Neural crest cell (in vitro differentiated cells): ENCODE measurements around the gene UBE3B. TPM values are rescaled to one million over a fixed set of nuclear protein-coding genes. Genes with fewer than 3 reads are reported as not detected.

Source experiments
- DNase-seq: peaks from one replicate; pipeline ENCODE4 v3.0.0; 2021; ENCODE audit warnings: low read depth, mixed read lengths, low spot score
- H3K27ac Mint-ChIP-seq: one replicate; pipeline ENCODE4 v1.8.0; 2021; ENCODE audit warnings: mild to moderate bottlenecking, mixed read lengths; ENCODE audit not compliant: unreplicated experiment
- H3K27me3 Mint-ChIP-seq: 2 replicates; pipeline ENCODE4 v1.8.0; 2021; ENCODE audit warnings: low read depth, mild to moderate bottlenecking, mixed read lengths
- H3K36me3 Mint-ChIP-seq: 2 replicates; pipeline ENCODE4 v1.8.0; 2021; ENCODE audit warnings: low read depth, mild to moderate bottlenecking, mixed read lengths
- H3K4me1 Mint-ChIP-seq: 2 replicates; pipeline ENCODE4 v1.8.0; 2021; ENCODE audit warnings: mixed read lengths
- H3K4me3 Mint-ChIP-seq: one replicate; pipeline ENCODE4 v1.8.0; 2021; ENCODE audit warnings: mild to moderate bottlenecking, mixed read lengths
- H3K9me3 Mint-ChIP-seq: 2 replicates; pipeline ENCODE4 v1.8.0; 2021; ENCODE audit warnings: mixed read lengths
- total RNA-seq: library from RNA; stranded (reverse); gene quantifications from 2 replicates; pipeline ENCODE4 v1.2.1, GENCODE V29; 2021
- TF ChIP-seq, protein P1 (sequence below): fragments of 200-600 bp; sonication (generic); conservative IDR thresholded peaks from 2 replicates; pipeline ENCODE4 v1.5.0; 2021; ENCODE audit warnings: antibody characterized with exemption, mild to moderate bottlenecking

UBE3B gene
- total RNA-seq, 1 donor from 2014 or later = 35.9 TPM

- no peak for DNase-seq
- TF ChIP-seq, protein P1, sequence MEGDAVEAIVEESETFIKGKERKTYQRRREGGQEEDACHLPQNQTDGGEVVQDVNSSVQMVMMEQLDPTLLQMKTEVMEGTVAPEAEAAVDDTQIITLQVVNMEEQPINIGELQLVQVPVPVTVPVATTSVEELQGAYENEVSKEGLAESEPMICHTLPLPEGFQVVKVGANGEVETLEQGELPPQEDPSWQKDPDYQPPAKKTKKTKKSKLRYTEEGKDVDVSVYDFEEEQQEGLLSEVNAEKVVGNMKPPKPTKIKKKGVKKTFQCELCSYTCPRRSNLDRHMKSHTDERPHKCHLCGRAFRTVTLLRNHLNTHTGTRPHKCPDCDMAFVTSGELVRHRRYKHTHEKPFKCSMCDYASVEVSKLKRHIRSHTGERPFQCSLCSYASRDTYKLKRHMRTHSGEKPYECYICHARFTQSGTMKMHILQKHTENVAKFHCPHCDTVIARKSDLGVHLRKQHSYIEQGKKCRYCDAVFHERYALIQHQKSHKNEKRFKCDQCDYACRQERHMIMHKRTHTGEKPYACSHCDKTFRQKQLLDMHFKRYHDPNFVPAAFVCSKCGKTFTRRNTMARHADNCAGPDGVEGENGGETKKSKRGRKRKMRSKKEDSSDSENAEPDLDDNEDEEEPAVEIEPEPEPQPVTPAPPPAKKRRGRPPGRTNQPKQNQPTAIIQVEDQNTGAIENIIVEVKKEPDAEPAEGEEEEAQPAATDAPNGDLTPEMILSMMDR = no peak
- H3K27me3 Mint-ChIP-seq = no peaks in the 10 kb centered on the region
- H3K4me1 Mint-ChIP-seq = peaks cover 83% of the 10 kb centered on the region
- peaks cover 13% of the 10 kb centered on the region for H3K36me3 Mint-ChIP-seq
- H3K4me3 Mint-ChIP-seq = no peak overlapping the region
- H3K9me3 Mint-ChIP-seq = no peaks in the 10 kb centered on the region
- H3K27ac Mint-ChIP-seq = no peak overlapping the region
Measured at GRCh38 chr12:109460538-109460937, 16.9 kb upstream of the UBE3B start.

- Mint-ChIP-seq H3K4me1 (peaks cover 89% of the 10 kb centered on the region), H3K4me3 (peak overlapping the region; percentile 39), H3K27ac (peak overlapping the region; percentile 88), H3K36me3 (peaks cover 13% of the 10 kb centered on the region), H3K27me3 (no peaks in the 10 kb centered on the region), H3K9me3 (no peaks in the 10 kb centered on the region)
- TF ChIP-seq, protein P1 = no peak
- DNase-seq = no peak
Measured at GRCh38 chr12:109461049-109461845, 16.2 kb upstream of the UBE3B start.

DNA sequence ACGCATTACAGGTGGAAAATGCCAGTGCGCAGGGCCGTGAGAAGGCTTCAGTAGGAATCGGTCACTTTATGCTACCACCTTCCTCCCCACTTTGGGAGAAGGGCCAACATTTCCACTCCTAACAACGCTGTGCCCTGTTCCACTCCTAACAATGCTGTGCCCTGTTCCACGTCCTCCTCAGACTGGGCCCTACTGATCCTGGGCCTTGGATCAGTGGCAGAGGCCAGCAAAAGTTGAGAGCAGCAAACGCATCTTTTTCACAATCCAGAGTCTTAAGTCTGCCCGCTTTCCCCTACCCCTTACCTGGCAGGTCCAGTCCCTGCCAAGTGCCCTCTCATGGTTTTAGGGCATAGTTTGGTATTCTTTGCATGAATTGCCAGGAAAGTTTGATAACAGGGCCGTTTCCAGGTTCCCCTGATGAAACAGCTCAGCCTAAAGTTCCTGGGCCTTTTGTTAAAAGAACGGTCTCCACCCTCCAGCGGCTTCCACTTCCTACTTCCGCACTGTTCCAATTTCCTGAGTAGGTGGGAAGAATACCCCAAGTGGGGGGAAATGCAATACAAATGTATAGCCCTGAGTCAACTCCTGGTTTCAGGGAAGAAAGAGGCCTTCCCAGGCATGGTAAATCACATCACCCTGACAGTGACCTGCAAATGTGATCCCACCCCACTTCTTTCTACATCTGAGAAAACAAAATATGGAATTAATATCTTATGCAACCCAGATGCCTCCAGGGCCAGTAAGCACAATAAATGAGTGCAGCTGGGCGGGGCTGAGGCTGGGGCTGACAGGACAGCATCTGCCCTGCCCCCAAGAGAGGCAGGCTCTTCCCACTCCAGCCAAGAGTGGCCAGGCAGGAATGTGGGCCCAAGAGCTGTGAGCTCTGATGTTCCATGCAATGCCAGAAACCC is 15.3 kb upstream of the UBE3B start:
- peak overlapping the region; percentile 93 for H3K27ac Mint-ChIP-seq
- H3K4me1 Mint-ChIP-seq = peaks cover 88% of the 10 kb centered on the region
- H3K36me3 Mint-ChIP-seq = peaks cover 7% of the 10 kb centered on the region
- DNase-seq = no peak
- H3K27me3 Mint-ChIP-seq = no peaks in the 10 kb centered on the region
- no peaks in the 10 kb centered on the region for H3K9me3 Mint-ChIP-seq
- H3K4me3 Mint-ChIP-seq = peak overlapping the region; percentile 70
- TF ChIP-seq, protein P1 = no peak

DNA sequence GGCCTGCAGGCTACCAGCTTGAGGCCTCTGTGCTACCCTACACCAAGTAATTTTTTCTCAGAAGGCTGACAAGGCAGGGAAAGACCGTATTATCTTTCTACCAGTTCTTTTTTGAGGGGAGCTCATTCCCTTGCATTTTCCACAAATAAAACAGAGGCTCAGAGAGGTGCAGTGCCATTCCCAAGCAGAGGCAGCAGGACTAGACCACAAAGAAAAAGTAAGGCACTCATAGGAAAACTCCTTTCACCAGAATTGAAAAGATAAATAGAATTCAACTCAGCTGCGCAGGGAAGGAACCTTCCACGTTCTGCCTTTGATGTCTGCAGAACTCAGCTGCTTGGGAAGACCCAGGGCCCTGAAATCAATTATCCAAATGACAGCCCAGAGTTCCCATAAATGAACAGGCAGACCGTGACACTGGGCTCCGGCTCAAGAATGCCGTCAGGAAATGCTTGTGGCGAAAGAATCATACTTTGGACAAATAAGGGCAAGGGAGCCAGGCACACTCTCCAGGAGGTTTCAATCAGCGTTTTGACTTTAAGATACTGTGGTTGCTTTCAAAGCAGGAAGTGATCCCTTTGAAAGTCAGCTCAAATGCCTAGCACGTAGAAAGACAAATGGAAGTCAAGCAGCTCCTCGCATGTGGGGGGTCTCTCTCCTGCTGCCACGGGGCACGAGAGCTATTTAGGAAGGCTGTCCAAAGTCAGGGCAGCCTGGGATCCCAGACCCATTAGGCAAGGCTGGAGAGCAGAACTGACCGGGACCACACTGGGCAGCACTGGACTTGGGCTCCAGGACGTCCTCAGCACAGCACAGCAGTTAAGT is 14.4 kb upstream of the UBE3B start:
- peaks cover 4% of the 10 kb centered on the region for H3K36me3 Mint-ChIP-seq
- H3K9me3 Mint-ChIP-seq = no peaks in the 10 kb centered on the region
- peak overlapping the region; percentile 70 for H3K4me3 Mint-ChIP-seq
- H3K4me1 Mint-ChIP-seq = peaks cover 85% of the 10 kb centered on the region
- H3K27me3 Mint-ChIP-seq = no peaks in the 10 kb centered on the region
- TF ChIP-seq, protein P1 = no peak
- peak overlapping the region; percentile 93 for H3K27ac Mint-ChIP-seq
- peak; percentile 21 for DNase-seq

DNA sequence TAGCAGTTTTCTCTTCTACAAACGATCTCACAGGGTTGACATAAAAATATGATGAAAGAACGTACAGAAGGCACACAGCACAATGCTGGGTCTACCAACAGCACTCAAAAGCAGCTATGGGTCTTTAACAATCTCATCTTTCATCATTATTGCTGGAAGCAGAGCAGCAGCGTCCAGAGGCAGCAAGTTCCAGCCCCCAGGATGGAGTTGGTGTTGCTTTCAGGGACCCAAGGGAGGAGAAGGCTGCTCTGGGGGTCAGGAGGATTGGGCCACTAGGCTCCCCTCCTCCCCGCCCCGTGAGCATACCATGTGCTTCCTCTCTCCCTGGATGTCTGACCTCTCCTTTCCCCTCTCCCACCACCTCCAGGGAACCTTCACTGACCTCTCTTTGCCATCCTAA is 13.7 kb upstream of the UBE3B start:
- H3K36me3 Mint-ChIP-seq = peaks cover 4% of the 10 kb centered on the region
- H3K27ac Mint-ChIP-seq = peak overlapping the region; percentile 93
- H3K4me1 Mint-ChIP-seq = peaks cover 82% of the 10 kb centered on the region
- H3K27me3 Mint-ChIP-seq = no peaks in the 10 kb centered on the region
- H3K4me3 Mint-ChIP-seq = peak overlapping the region; percentile 16
- no peak for DNase-seq
- TF ChIP-seq, protein P1 = no peak
- H3K9me3 Mint-ChIP-seq = no peaks in the 10 kb centered on the region
